Right forelimb (tissue), 1 donor: Measurements from ENCODE around the gene SAMD11.
"Not testable (repeated sequence)": the region's sequence is repeated elsewhere in the genome, so short reads cannot be mapped to it uniquely, and the experiment has no call there.

Experiments
- DNase-seq: peaks from one replicate; pipeline ENCODE4 v3.0.0-alpha.2; 2018

SAMD11 gene

DNA sequence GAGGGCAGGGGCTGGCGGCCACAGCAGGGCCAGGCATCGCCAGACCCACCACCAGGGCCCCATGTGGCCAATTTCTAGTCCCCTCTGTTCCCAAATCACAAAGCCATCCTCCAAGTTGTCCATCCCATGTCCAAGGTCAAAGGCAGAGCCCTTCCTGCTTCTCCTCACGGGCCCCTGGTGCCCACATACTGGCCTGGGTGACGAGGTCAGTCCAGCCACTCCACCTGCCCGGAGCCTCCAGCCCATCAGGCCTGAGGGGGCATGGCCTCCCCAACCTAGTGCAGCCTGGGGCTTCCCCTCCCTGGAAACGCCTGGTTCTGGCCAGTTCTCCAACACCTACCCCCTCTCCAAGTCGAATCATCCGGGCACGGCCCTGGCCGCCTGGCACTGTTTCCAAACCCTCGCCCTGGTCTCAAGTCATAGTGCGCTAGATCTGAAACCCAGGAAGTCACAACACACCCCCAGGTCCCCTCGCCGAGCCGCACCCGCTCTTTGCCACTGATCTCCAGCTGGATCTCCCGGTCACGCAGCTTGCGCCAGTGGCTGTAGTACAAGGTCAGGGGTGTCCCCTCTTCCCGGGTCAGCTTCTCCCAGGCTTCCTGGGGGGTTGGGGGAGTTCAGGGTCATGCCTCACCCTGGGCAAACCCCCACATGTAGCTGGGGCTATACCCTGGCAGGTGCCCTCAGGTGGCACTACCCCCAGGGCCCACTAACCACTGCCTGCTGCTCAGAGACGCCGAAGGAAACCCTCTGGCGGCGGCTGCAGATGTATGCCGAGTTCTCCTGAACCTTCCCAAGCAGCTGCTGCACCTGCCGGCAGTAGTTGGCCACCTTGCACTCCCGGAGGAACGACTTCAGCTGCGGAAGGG is 22.2 kb downstream of the SAMD11 start:
- DNase-seq, result no peak

- DNase-seq, result not testable (repeated sequence)
Observed at GRCh38 chr1:946811-947210, 23.1 kb downstream of the SAMD11 start.

DNA sequence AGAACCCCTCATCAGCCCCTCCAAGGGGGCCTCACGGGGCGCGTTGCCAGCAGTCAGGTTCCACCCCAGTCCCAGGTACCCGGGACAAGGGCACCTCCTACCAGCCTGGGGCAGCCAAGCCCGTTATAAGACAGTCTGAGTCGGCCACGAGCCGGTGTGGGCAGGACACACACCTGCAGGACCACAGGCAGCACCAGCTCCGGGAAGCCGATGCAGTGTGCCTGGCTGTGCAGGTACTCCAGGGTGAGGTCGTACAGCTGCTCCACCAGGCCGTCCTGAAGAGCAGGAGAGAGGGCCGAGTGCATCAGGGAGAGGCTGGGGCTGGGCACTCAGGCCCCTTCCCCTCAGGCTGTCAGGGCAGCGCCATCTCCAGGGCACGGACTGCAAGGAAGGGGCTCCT is 24.2 kb downstream of the SAMD11 start:
- DNase-seq, result no peak

- no peak for DNase-seq
Observed at GRCh38 chr1:950268-950667, 26.5 kb downstream of the SAMD11 start.

DNA sequence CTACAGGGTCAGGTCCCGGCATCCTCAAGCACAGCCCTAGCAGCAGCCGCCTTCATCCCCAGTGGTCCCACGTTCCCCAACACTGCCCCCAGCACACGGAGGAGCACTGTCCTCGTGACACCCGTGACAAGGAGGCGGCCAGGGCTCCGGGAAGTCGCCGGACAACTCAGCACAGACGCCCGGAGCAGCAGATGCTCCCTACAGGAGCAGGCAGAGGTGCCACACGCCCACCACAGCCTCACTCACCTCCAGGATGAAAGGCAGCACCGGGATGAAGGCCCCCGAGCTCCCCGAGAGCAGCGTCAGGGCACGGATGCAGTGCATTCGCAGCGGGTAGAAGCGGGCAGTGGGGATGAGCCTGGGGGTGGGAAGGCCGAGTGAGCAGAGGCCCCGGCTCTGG is 27.2 kb downstream of the SAMD11 start:
- DNase-seq, result no peak

GRCh38 chr1:951364-951763 is 27.6 kb downstream of the SAMD11 start:
- DNase-seq, result no peak

DNA sequence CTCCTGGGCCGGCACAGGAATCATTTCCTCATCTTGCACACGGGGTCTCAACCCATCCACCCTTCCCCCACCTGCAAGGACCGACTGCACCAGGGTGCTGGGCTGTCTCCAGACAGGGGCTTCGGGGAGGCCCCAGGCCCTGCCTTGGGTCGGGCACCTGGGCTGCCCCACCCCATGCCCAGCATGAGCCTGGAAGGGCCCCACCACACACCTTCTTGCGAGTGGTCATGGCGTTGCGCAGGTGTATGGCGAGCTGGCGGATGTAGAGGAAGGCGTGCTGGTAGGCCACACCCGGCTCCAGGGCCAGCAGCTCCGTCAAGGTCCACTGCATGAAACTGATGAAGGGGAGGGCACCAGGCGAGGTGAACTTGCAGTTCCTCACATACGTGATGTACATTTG is 28.5 kb downstream of the SAMD11 start:
- DNase-seq, result no peak

DNA sequence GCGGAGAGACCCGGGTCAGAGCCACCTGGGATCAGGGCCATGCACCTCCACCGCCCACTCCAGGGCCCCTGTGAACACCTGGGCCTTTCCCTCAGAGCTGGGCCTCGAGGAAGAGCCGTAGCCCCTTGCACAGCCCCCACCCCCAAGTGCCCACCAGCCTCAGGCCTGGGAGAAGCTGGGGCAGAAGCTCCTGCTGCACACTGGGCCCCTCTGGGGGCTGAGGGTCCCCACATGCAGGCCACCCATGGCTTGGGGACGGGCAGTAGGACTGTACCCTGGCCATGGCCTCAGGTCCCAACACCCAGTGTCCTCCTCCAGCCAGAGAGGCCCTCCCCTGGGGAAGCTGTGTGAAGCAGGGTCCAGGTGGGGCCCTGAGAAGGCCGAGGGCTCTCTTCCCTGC is 28.9 kb downstream of the SAMD11 start:
- no peak for DNase-seq

- no peak for DNase-seq
Observed at GRCh38 chr1:953524-954320, 30.0 kb downstream of the SAMD11 start.

DNA sequence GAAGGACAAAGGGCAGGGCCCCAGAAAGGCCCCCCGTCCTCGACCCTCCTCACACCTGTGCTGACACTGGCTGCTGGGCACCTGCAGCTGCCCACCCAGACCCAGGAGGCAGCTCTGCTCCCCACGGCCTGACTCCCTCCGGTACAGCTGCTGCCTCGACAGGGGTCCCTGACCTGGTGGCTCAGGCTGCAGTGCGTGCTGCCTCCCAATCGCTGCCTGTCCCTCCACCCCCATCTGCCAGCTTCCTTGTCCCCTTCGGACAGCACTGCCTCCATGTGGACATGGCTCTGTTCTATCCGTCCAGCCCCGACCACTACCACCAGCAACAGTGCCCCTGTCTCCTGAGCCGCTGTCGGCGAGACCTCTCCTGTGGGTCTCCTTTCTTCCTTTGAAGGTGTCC is 31.2 kb downstream of the SAMD11 start:
- DNase-seq, result no peak

DNA sequence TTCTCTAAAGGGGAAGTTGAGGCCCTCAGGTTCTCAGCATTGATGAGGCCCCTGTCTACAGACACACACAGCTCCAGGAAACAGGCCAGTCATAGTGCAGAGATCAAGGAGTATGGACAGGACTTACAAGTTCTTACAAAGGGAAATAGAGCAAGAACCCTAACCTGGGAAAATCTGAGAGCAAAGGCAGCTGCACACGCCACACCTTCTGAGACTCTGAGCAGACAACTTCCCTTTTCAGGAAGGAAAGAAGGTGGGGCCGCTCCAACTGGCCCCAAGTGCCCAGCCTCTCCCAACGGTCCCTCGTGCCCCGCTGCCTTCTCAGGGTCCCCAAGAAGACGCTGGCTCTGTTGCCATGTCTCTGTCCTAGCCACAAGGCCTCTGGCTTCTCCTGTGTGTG is 31.8 kb downstream of the SAMD11 start:
- DNase-seq, result no peak

- no peak for DNase-seq
Observed at GRCh38 chr1:956636-957035, 32.9 kb downstream of the SAMD11 start.

DNA sequence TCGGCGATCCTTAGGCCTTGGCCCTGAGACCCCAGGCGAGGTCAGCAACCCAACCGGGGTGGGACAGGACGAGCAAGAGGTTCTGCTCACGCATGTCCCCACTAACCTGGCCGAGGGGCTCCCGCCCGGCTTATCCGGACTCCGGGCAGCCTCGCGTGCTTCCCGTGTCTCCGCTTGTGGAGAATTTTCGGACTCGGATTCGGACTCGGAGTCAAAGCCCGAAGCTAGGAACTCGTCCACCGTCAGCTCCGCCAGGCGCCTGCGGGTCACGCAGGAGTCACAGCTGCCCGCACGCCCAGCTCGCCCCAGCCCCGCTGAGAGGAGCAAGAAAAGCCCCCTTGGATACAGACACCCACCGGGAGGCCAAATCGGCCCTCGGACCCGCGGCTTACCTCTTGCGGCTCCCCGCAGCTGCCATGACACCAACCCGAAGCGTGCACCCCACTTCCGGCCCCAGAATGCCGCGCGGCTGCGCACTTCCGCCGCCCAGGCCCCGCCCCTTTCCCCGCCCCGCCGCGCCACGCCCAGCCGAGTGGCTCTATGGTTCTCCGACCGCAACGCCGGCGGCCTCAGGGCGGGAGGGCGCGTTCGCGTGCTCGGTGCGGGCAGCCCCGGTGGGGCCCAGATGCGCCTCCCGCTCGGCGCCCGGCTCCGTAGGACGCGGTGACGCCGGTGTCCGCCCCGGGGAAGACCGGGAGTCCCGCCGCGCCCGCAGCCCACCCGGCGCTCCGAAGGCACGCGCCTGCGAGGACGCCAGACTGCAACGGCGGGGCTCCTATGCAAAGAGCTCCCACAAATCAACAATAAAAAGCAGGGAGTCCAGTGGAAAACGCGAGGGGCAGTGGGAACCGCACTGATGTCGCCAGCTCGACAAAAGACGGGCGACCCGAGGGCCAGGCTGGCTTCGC is 35.4 kb downstream of the SAMD11 start, which contains the start of gene NOC2L:
Gene NOC2L, minus strand, starts transcription at position 434 of the 908 bp plus-strand sequence. Its CDS starts 16 bp downstream, at position 418.
- DNase-seq, result peak; percentile 99

DNA sequence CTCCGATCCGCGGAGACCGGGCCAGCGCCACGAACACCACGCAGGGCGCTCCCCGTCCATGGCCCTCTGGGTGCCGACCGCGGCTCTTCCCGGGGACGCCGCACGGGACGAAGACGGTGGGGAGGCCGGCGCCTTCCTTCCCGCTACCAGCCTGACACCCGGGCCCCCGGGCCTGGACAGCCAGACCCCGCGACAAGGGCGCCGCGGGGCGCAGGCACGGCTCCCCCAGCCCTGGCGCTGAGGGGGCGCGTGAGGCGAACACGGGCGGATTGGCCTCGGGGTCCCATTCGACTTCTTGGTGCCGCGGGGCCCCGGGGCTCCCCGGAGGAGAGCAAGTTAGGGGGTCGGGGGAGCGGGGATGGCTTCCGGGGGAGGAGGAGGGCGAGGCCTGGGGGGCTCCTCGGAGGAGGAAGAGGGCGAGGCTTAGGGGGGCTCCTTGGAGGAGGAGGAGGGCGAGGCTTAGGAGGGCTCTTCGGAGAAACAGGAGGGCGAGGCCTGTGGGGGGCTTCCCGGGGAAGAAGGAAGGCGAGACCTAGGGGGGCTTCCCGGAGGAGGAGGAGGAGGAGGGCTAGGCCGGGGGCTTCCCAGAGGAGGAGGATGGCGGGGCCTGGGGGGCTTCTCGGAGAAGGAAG is 36.1 kb downstream of the SAMD11 start:
- no peak for DNase-seq

DNA sequence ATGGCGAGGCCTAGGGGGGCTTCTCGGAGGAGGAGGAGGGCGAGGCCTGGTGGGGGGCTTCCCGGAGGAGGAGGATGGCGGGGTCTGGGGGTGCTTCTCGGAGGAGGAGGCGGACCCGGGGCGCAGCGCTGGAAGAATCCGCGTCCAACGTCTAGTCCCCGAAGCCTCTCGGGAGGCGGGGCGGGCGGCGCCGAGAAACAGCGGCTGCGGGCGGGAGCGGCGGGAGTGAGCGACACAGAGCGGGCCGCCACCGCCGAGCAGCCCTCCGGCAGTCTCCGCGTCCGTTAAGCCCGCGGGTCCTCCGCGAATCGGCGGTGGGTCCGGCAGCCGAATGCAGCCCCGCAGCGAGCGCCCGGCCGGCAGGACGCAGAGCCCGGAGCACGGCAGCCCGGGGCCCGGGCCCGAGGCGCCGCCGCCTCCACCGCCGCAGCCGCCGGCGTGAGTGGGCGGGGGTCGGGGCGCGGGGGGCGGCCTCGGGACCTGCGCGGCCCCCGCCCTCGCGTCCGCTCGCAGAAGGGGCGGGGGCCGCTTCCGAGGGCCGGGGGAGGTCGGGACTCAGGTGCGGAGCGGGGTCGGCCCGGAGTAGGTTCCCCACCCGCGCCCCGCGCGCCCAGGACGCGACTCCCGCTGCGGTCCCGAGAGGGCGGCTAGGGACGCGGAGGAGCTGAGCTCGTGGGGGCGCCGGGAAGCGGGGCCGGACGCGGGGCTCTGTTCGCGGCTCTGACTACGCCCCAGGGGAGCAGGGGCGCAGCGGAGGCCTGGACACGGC is 36.8 kb downstream of the SAMD11 start, which contains the start of gene KLHL17:
Gene KLHL17, plus strand, starts transcription at position 222 of the 769 bp plus-strand sequence. Its CDS starts 110 bp downstream, at position 332.
- DNase-seq, result peak; percentile 82

GRCh38 chr1:961132-961669 is 37.5 kb downstream of the SAMD11 start:
- DNase-seq, result no peak

GRCh38 chr1:962381-963300 is 38.9 kb downstream of the SAMD11 start:
- DNase-seq, result no peak

DNA sequence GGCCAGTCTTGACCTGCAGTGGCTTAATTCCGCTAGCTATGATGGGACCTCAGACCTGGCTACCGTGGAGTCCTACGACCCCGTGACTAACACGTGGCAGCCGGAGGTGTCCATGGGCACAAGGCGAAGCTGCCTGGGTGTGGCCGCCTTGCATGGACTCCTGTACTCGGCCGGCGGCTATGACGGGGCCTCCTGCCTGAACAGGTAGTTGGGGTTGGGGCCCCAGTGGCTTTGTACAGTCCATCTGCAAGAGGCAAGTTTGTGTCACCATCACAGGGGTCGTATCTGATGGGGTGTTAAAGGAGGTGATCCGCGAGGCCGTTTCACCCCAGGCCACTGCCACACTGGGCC is 39.6 kb downstream of the SAMD11 start:
- no peak for DNase-seq

GRCh38 chr1:963746-964525 is 40.2 kb downstream of the SAMD11 start:
- no peak for DNase-seq
